Mammary epithelial cell (primary cell): Measurements from ENCODE around the gene AMN1.
A peak's percentile ranks its signal among the peaks of the same experiment; 100 is the strongest.

Experiments used
- CTCF ChIP-seq, 2 donors: IDR thresholded peaks in 1 of 2; conservative IDR thresholded peaks in 1 of 2; 2 replicates each; pipeline ENCODE4 v1.5.1; 2011 to 2012; ENCODE audit warnings: inconsistent platforms in 2 of 2, low read length in 2 of 2, mild to moderate bottlenecking in 2 of 2, control low read depth in 1 of 2, low read depth in 1 of 2; ENCODE audit not compliant: insufficient read depth in 1 of 2; ENCODE audit errors: extremely low read depth in 1 of 2
- EZH2 ChIP-seq: IDR thresholded peaks from 2 replicates; pipeline ENCODE4 v1.6.1; 2012; ENCODE audit warnings: low read length, inconsistent platforms, borderline replicate concordance

DNA sequence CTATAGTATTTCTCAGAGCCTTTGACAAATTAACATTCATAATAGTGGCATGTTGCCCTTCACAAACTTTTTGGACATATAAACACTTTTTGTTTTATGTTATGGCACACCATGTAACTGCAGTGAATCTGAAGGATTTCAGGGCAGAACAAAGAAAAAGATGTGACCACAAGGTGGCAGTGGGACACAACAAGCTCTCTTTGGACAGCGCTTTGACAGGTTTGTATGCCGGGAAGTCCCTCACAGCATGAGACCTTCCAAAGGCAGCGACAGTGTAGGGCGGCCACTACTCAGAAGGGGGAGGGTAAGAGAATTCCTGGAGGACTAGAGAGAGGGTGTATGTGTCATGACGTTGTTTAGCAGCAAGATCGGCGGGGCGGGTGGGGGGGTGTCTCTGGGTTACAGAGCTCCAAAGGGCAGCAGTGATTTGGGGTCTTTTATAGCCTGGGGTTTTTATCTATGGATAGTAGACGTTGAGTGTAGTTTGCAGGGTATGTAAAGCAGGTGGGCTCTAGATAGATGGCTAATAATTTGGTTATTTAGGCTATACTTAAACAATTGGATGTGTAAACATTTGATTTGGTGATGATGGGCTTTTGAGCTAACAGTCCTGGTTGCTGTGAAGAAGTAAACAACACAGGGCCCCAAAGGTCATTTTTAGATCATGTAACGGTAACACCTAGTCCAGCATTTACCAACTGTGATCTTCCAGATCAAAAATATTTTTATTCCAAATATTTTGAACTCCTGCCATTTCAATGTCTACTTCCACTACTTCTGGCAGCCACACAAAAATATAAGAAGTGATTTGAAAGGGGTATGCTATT lies 46.5 kb downstream of the AMN1 start:
- TF ChIP-seq CTCF (conservative IDR thresholded peaks at IDR 0.05 in 1 of 2, IDR thresholded peaks at IDR 0.05 in 1 of 2; ENCODE audit: extremely low read depth in 1 of 2, insufficient read depth in 1 of 2, low read depth in 1 of 2, low read length in 2 of 2) (peak; percentile 75 to 80), EZH2 (no peak)
